UCSD-AML1 (cell line): ENCODE data around the gene FOXO6.

ENCODE experiments used
- DNase-seq: peaks from one replicate; lab custom pipeline; 2025; ENCODE audit not compliant: unreplicated experiment; lab: John Stamatoyannopoulos, UW

The FOXO6 gene

GRCh38 chr1:41350055-41350378 is 11.2 kb upstream of the FOXO6 start:
- no peak for DNase-seq

- DNase-seq: no peak
These were observed 9.7 kb upstream of the FOXO6 start for GRCh38 chr1:41351262-41352151.

- no peak for DNase-seq
These were observed 7.5 kb upstream of the FOXO6 start for GRCh38 chr1:41353744-41354143.

GRCh38 chr1:41354956-41355355 is 6.3 kb upstream of the FOXO6 start:
- DNase-seq: no peak

GRCh38 chr1:41355356-41355755 is 5.9 kb upstream of the FOXO6 start:
- no peak for DNase-seq

- no peak for DNase-seq
These were observed 5.5 kb upstream of the FOXO6 start for GRCh38 chr1:41355761-41356160.

- no peak for DNase-seq
These were observed 4.5 kb upstream of the FOXO6 start for GRCh38 chr1:41356752-41357151.

GRCh38 chr1:41357451-41358101 is 3.7 kb upstream of the FOXO6 start:
- no peak for DNase-seq

- no peak for DNase-seq
These were observed 2.9 kb upstream of the FOXO6 start for GRCh38 chr1:41358131-41359021.

GRCh38 chr1:41359211-41360073 is 1.8 kb upstream of the FOXO6 start:
- no peak for DNase-seq

GRCh38 chr1:41360074-41360785 is 1.0 kb upstream of the FOXO6 start:
- DNase-seq: no peak

GRCh38 chr1:41361495-41362356 is 492 bp downstream of the FOXO6 start:
- no peak for DNase-seq

GRCh38 chr1:41362357-41362721 is 1.1 kb downstream of the FOXO6 start:
- DNase-seq: no peak

GRCh38 chr1:41362749-41363590 is 1.7 kb downstream of the FOXO6 start:
- DNase-seq: no peak

GRCh38 chr1:41363591-41364320 is 2.5 kb downstream of the FOXO6 start:
- no peak for DNase-seq

GRCh38 chr1:41364442-41365319 is 3.4 kb downstream of the FOXO6 start:
- DNase-seq: no peak

GRCh38 chr1:41365320-41365633 is 4.0 kb downstream of the FOXO6 start:
- DNase-seq: no peak
